NCI-H2196 treated with DMSO at 0.1 percent for 48 hours (cell line): ENCODE results near the gene TNFAIP8L3.
"Not testable (repeated sequence)": the region's sequence is repeated elsewhere in the genome, so short reads cannot be mapped to it uniquely, and the experiment has no call there.

Experiments
- DNase-seq: peaks from one replicate; lab custom pipeline; 2025; ENCODE audit not compliant: unreplicated experiment; lab: John Stamatoyannopoulos, UW

TNFAIP8L3 gene

GRCh38 chr15:51094606-51095569 is at the start of gene TNFAIP8L3:
TSS of gene TNFAIP8L3 (minus strand) at chr15:51094906. CDS start at chr15:51094595, 311 bp downstream.
- no peak for DNase-seq

- DNase-seq = no peak
Observed at GRCh38 chr15:51144021-51144532, 49.4 kb upstream of the TNFAIP8L3 start.

DNA sequence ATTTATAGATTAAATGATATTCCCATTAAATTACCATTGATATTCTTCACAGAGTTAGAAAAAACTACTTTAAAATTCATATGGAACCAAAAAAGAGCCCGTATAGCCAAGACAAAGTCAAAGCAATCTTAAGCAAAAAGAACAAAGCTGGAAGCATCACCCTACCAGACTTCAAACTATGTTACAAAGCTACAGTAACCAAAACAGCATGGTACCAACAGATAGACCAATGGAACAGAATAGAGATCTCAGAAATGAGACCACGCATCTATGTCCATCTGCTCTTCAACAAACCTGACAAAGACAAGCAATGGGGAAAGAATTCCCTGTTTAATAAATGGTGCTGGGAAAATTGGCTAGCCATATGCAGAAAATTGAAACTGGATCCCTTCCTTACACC is 45.6 kb upstream of the TNFAIP8L3 start:
- DNase-seq = not testable (repeated sequence)

- no peak for DNase-seq
Observed at GRCh38 chr15:51139091-51139490, 44.4 kb upstream of the TNFAIP8L3 start.

DNA sequence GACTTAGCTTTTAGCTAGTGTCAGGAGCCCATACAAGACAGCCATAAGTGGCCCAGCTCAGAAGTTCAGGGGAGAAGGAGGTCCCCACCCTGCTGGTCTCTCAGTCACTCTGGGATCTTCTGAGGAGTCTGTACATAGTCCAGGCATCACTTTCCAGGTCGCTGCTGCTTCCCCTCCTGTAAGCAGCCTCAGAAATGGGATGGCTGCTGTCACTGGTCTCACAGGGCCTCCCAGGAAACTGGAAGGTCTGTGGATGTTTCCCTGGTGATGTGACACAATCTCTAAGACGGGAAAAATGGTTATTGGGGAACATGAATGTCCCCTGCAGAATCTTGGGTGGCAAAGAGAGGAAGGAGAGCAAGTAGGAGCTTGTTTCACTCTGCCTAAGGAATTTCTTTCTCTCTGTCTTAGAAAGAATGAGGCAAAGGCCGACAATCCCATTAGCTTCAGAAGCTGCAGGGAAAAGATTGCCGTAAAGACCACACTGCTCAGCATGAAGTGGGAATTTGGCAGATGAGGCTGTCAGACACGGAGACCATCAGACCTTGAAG is 43.2 kb upstream of the TNFAIP8L3 start:
- DNase-seq = no peak

DNA sequence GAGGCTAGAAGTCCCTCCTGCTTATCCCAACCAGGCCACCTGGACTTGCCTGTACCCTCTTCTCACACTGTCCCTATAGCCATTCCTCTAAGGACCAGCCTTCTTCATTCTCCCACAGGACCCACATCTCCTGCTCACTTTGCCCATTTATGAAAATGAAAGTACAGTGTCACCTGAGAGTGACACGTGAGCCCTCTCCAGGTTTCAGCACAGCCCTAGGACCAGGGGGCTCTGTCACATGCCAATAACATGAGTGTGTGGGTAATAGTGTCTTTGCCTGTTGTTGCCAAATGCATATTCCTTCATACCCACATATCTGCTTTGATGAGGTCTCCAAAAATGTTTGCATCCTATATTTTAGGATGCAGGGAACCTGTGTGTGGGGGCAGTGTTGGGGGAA is 42.3 kb upstream of the TNFAIP8L3 start:
- DNase-seq = no peak

DNA sequence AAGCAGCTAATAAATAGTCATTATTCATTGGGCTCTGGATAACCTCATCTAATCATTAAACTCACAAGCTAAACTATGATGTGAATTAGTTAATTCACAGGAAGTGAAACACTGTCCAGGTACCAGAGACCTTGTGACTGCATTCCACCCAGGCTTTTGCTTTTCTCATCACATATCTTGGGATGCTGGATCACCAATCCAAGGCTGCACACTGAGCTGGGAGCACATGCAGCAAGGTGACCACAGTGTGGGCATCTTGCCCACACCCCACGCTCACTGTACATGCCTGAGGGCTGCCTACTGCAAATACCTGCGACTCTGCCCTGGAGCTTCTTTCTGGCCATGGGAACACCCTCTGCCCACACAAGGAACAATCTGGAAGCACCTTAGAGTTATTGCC is 40.6 kb upstream of the TNFAIP8L3 start:
- no peak for DNase-seq

GRCh38 chr15:51134416-51135199 is 39.9 kb upstream of the TNFAIP8L3 start:
- DNase-seq = no peak

GRCh38 chr15:51133140-51133765 is 38.5 kb upstream of the TNFAIP8L3 start:
- DNase-seq = no peak

DNA sequence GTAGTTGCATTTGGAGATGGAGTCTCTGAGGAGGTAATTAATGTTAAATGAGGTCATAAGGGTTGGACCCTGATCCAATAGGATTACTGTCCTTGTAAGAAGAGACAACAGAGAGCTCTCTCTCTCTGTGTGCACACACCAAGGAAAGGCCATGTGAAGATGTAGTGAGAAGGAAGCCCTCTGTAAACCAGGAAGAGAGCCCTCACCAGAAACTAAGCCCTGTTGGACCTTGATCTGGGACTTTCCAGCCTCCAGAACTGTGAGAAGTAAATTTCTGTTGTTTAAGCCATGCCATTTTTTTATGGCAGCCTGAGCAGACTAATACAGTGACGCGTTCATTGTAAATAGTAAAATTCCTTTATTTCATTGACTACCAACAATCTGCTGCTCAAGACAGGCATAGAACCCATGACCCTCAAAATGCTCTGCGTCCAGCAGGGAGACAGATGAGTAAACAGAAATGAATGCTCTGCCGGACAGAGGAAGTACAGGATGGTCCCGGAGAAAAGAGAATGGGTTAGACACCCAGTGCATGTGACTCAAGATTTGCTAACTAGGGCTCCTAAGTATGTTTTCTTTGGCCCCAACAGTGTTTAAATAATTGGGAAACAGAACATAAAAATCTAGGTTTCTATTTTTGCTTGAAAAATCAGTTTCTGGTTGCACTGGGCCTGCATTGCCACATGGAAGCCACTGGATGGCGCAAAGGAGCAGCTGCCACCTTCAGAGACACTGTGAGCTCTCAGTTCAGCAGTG is 37.9 kb upstream of the TNFAIP8L3 start:
- no peak for DNase-seq

GRCh38 chr15:51131596-51132290 is 37.0 kb upstream of the TNFAIP8L3 start:
- DNase-seq = no peak

DNA sequence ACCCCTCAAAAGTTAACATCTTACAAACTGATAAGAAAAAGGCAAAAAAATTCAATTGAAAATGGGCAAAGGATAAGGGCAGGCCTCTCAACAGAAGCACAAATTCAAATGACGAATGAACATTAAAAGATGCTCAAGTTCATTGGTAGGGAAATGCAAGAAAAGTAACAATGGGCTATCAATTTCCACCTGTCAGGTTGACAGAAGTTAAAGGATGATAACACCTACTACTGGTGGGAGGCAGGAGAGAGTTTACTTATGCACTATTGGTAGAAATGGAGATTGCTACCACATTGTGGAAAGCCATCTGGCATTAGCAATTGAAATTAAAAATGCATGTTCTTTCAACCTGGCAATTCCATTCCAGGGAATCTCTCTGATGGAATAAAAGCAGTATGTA is 35.6 kb upstream of the TNFAIP8L3 start:
- DNase-seq = no peak

DNA sequence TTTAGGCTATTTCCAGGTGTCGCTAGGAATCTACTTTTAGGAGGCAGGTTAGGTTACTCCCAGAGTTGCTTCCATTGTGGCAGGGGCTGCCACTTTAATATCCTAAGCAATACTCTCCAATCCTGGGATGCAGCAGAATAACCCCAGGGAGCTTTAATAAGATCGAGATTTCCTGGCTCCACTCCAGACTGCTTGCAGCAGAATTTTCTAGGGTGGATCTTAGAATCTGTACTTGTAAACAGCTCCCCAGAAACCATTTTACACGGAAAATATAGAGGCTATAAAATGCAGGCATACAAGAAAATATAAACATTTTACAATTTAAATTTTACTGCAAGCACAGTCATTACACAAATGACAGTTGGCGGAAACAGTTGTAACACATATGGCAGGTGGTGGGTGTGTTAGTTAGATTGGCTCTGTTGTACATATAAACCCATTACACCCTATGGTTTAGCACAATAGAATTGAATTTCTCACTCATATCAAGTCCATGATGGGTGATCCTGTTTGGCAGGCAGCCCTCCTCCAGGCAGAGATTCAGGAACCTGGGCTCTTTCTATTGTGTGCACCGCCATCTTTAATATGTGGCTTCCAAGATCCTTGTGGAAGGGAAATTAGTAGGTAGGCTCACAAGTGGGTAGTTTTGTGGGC is 35.0 kb upstream of the TNFAIP8L3 start:
- DNase-seq = no peak

DNA sequence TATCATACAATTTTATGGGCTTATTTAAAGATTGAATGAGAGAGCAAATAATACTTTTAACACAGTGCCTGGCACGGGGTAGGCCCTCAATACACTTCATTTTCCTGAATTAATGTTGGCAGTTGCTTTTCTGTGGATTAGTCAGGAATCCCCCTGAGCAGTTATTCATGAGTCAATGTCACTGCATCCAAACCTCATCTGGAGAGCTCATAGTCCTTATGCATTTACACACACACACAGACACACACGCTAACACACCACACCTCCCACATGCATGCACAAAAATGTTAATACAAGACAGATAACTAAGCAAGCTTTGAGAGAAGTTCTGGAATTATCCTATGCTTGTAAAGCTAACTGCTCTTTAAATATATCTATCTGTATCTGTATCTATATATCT is 34.0 kb upstream of the TNFAIP8L3 start:
- DNase-seq = no peak

DNA sequence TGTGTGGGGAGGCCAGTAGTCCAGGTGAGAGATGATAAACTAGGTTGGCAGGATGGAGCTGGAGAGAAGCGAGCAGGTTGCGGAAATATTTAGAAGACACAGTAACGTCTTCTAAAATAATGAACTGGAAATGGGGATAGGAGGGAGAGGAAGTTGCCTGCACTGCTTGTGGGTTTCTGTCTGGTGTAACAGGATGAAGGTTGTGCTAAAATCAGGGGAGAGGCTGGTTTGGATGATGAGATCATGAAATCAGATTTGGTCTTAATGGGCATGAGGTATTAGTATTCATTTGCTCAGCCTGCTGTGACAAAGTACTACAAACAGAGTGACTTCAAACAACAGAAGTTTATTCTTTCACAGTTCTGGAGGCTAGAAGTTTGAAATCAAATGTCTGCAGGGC is 32.1 kb upstream of the TNFAIP8L3 start:
- DNase-seq = no peak

- DNase-seq = not testable (repeated sequence)
Observed at GRCh38 chr15:51123002-51123401, 28.3 kb upstream of the TNFAIP8L3 start.

DNA sequence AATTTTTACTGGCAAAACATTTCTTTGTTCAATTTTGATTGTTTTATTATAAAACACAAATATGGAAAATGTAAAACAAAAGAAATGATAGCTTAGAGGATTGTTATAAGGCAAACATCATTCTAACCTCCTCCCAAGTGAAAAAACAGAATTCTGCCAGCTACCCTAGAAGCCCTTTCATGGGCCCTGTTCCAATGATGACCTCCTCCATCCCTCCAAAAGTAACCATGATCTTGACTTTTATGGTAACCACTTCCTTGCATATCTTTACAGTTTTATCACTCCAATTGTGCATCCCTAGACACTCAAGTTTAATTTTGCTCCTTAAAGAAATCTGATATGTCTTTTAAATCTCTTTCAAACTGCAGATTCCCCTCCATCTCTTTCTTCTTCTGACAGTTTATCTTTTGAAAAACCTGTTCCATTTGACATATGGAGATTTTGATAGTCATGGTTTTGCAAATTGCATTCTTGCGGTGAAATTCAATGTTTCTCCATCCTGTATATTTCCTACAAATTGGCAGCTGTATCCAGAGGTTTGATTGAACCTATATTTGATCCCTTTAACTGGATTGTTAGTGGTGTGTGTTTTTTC is 27.0 kb upstream of the TNFAIP8L3 start:
- DNase-seq = no peak

GRCh38 chr15:51121118-51121517 is 26.4 kb upstream of the TNFAIP8L3 start:
- DNase-seq = no peak

DNA sequence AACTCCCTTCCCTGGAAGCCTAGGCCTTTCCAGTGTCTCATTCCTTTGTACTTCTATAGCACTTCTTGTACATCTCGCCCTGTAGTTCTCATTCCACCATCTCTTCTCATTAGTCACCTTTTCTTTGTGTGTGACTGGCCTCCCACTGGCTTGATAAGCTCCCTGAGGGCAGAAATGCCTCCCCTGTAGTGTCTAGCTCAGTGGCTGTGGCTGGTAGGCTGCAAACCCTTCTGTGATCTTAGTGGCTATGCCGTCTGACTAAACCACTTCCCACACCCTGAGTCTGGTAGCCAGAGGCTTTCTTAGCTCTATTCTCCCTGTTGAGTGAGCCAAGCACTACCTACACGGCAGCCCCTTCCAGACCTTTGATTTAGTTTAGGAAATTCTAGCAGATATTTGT is 24.4 kb upstream of the TNFAIP8L3 start:
- DNase-seq = no peak
